Pancreas (tissue), 10 donors: ENCODE results near the gene SUSD4. TPM values are rescaled to one million over a fixed set of nuclear protein-coding genes. Genes with fewer than 3 reads are reported as not detected.
A peak's percentile ranks its signal among the peaks of the same experiment; 100 is the strongest.

ENCODE experiments used
- ATAC-seq, 4 donors: fragments of 200-7000 bp; cut with Tn5 transposase; one replicate each; pipeline versions ENCODE4 v1.8.0 to v1.9.1; 2020; ENCODE audit warnings: mild to moderate bottlenecking in 4 of 4, moderate library complexity in 4 of 4
- DNase-seq, 6 donors: peaks; one replicate each; pipeline ENCODE4 v3.0.0-alpha.2; 2020
- FAIRE-seq: peaks from 2 replicates; lab custom pipeline; 2012; peaks lifted over from hg19 to GRCh38; lab: Jason Lieb, UNC
- H3K27ac ChIP-seq, 4 donors: fragments of 200-600 bp; sonication (generic); 1 replicate in 3 of 4; 2 replicates in 1 of 4; pipeline versions ENCODE4 v1.5.0 to v1.8.0; 2020
- H3K27me3 ChIP-seq, 4 donors: fragments of 200-600 bp; one replicate each; pipeline ENCODE4 v1.8.0; 2021
- H3K36me3 ChIP-seq, 3 donors: fragments of 200-600 bp; sonication (generic) in 1 of 3; one replicate each; pipeline versions ENCODE4 v1.5.0 to v1.8.0; 2020 to 2021
- H3K4me1 ChIP-seq, 3 donors: fragments of 200-600 bp; one replicate each; pipeline ENCODE4 v1.8.0; 2021
- H3K4me3 ChIP-seq, 4 donors: fragments of 200-600 bp; sonication (generic) in 2 of 4; one replicate each; pipeline versions ENCODE4 v1.5.0 to v1.8.0; 2020 to 2021
- H3K9me3 ChIP-seq, 4 donors: fragments of 200-600 bp; one replicate each; pipeline ENCODE4 v1.8.0; 2021
- CTCF ChIP-seq, 4 donors: fragments of 200-600 bp; sonication (generic) in 3 of 4; IDR thresholded peaks; one replicate each; pipeline versions ENCODE4 v1.5.0 to v1.8.0; 2021; ENCODE audit warnings: antibody characterized with exemption in 4 of 4
- WGBS, 2 donors: extraction: QIAGEN DNeasy Blood & Tissue Kit; methylation state at CpG; one replicate each; pipeline ENCODE4 v1.1.7; 2013; 5-methylcytosine and 5-hydroxymethylcytosine counted together
- intact Hi-C, 3 donors: fragments of 100-400 bp; cut with DNase I; formaldehyde crosslinking; loops; one replicate each; pipeline versions ENCODE4 v1.11.1 to v1.14.2; 2022
- polyA plus RNA-seq, 2 donors: library from polyadenylated mRNA; stranded (reverse); fragments of 200-250 nt; gene quantifications; one replicate each; pipeline ENCODE4 v1.2.3, GENCODE V29; 2013
- total RNA-seq, 6 donors: library from RNA; stranded (reverse); fragmentation: NEBNext Ultra II Directional in 4 of 6; extraction: Animal tissue kit (Norgen Biotek cat#: 25700) in 4 of 6; gene quantifications; one replicate each; pipeline versions ENCODE4 v1.2.1 to v1.2.4, GENCODE V29; 2021 to 2023
- donor health status: healthy with polysubstance abuse.
- donor health status: DM: no; HTN: no; CAD: no; lungs with moderate emphysema.
- donor health status: DM: no; HTN: no; CAD: no.
- donor health status: control.
- donor health status: control.
- donor health status: Bipolar disorder and iron deficiency.
- donor health status: DM: yes; HTN: yes; CAD: no.
- donor health status: DM: no; HTN: no; CAD: no.
- donor health status: DM: no; HTN: no; CAD: no.
- donor health status: DM: yes; HTN: yes; CAD: no.

SUSD4 gene
- total and polyA plus RNA-seq, 8 donors = 4.1 to 34.6 (median 8.8) TPM

GRCh38 chr1:223344491-223344890 lies 19.5 kb downstream of the SUSD4 start:
- no peaks in the 10 kb centered on the region for H3K27me3 ChIP-seq
- intact Hi-C loops = no loop called here
- ATAC-seq = peak; percentile 35 to 71 (median 65)

GRCh38 chr1:223343692-223344091 lies 20.3 kb downstream of the SUSD4 start:
- H3K36me3 ChIP-seq = no peaks in the 10 kb centered on the region
- 12 to 13% methylated on average over 3 of the region's 3 CpGs for WGBS, 2 donors
- H3K4me3 ChIP-seq = no peak overlapping the region
- ATAC-seq (peak; percentile 74 to 89 (median 80)), DNase-seq (peak in 4 of 6 donors; percentile 58 to 71 (median 60)), FAIRE-seq (no peak)
- intact Hi-C loops = no loop called here
- H3K27me3 ChIP-seq = no peaks in the 10 kb centered on the region
- peaks cover 4 to 21% (median 16%) of the 10 kb centered on the region in 3 donors for H3K4me1 ChIP-seq
- H3K9me3 ChIP-seq = no peaks in the 10 kb centered on the region
- no peak for TF ChIP-seq CTCF (IDR thresholded peaks at IDR 0.05)
- peak overlapping the region in 2 of 4 donors; percentile 34 to 56 for H3K27ac ChIP-seq

More at GRCh38 chr1:223344491-223344890, 19.5 kb downstream of the SUSD4 start:
- 36 to 41% methylated on average over 6 of the region's 6 CpGs for WGBS, 2 donors
- Histone ChIP-seq H3K4me3 (no peak overlapping the region), H3K9me3 (no peaks in the 10 kb centered on the region), H3K27ac (peak overlapping the region in 2 of 4 donors; percentile 34 to 56), H3K4me1 (peaks cover 4 to 21% (median 16%) of the 10 kb centered on the region in 3 donors), H3K36me3 (no peaks in the 10 kb centered on the region)
- FAIRE-seq (no peak), DNase-seq (peak in 2 of 6 donors; percentile 19 to 41)
- no peak for TF ChIP-seq CTCF (IDR thresholded peaks at IDR 0.05)

DNA sequence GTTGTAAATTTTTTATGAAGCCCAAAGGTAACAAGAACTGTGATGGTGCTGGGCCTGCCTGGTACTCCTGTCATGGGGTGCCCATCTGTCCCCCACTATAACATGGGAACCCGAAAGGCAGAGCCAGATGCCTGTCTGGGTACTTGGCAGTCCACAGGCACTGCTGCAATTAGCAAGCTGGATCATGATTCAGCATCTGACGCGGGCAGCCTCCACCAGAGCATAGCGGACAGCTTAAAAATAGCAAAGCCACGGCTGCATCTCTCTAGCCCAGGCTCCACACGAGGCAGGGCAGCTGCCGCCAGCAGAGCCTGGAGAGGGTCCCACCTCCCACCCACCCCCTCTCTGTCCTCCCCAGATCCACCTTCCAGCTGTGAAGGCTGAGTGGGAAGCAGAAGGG lies 22.9 kb downstream of the SUSD4 start:
- no peaks in the 10 kb centered on the region for H3K9me3 ChIP-seq
- FAIRE-seq (no peak), DNase-seq (peak in 4 of 6 donors; percentile 13 to 45 (median 32)), ATAC-seq (peak; percentile 25 to 67 (median 62))
- no peaks in the 10 kb centered on the region for H3K27me3 ChIP-seq
- no peak for TF ChIP-seq CTCF (IDR thresholded peaks at IDR 0.05)
- no peaks in the 10 kb centered on the region for H3K36me3 ChIP-seq
- H3K4me3 ChIP-seq = no peak overlapping the region
- peaks cover 4 to 21% (median 16%) of the 10 kb centered on the region in 3 donors for H3K4me1 ChIP-seq
- intact Hi-C loops = no loop called here
- WGBS, 2 donors = 52 to 67% methylated on average over 7 of the region's 7 CpGs
- no peak overlapping the region for H3K27ac ChIP-seq

GRCh38 chr1:223340637-223341036 lies 23.3 kb downstream of the SUSD4 start:
- peak in 2 of 4 donors; percentile 26 to 54 for ATAC-seq
- Histone ChIP-seq H3K27ac (no peak overlapping the region), H3K27me3 (no peaks in the 10 kb centered on the region), H3K4me1 (peaks cover 4 to 21% (median 16%) of the 10 kb centered on the region in 3 donors), H3K36me3 (no peaks in the 10 kb centered on the region), H3K9me3 (no peaks in the 10 kb centered on the region), H3K4me3 (no peak overlapping the region)
- no peak for TF ChIP-seq CTCF (IDR thresholded peaks at IDR 0.05)
- no peak for DNase-seq
- intact Hi-C loops = no loop called here
- 47 to 48% methylated on average over 3 of the region's 3 CpGs for WGBS, 2 donors
- FAIRE-seq = no peak

- H3K4me1 ChIP-seq = peaks cover 4 to 20% (median 16%) of the 10 kb centered on the region in 3 donors
- intact Hi-C loops = no loop called here
- ATAC-seq = no peak
Observed at GRCh38 chr1:223339861-223340260, 24.1 kb downstream of the SUSD4 start.

More at GRCh38 chr1:223339861-223340260, 24.1 kb downstream of the SUSD4 start:
- Histone ChIP-seq H3K4me3 (no peak overlapping the region), H3K9me3 (no peaks in the 10 kb centered on the region), H3K27ac (no peak overlapping the region), H3K27me3 (no peaks in the 10 kb centered on the region), H3K36me3 (no peaks in the 10 kb centered on the region)
- 77 to 82% methylated on average over 7 of the region's 7 CpGs for WGBS, 2 donors
- no peak for FAIRE-seq
- DNase-seq = no peak
- no peak for TF ChIP-seq CTCF (IDR thresholded peaks at IDR 0.05)
